22Rv1 (cell line): ENCODE results near the gene CELF4.

Experiments used
- ZFX ChIP-seq: fragments of 450-650 bp; IDR thresholded peaks from 2 replicates; pipeline ENCODE4 v1.6.1; 2017; ENCODE audit warnings: antibody characterized with exemption, borderline replicate concordance
- TF ChIP-seq, protein P1 (sequence below): fragments of 450-650 bp; IDR thresholded peaks from 2 replicates; pipeline ENCODE4 v1.5.1; 2017; ENCODE audit warnings: mild to moderate bottlenecking

DNA sequence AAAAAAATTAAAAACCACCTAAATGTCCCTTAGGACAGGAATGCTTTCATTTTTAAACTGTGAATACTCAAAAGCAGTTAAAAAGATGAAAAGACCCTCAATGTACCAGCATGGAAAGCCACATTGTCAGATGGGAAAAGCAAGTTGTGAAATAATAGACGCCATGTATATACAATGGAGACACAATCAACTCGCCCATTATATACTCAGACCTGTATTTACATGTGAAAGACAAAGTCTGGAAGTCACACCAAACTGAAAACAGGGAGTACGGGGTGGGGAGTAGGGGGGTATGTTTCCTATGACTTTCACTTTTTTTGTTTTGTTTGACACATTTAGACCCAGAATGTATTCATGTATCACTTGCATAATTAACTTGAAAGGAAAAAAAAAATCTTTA is 75.6 kb downstream of the CELF4 start:
- TF ChIP-seq, protein P1, sequence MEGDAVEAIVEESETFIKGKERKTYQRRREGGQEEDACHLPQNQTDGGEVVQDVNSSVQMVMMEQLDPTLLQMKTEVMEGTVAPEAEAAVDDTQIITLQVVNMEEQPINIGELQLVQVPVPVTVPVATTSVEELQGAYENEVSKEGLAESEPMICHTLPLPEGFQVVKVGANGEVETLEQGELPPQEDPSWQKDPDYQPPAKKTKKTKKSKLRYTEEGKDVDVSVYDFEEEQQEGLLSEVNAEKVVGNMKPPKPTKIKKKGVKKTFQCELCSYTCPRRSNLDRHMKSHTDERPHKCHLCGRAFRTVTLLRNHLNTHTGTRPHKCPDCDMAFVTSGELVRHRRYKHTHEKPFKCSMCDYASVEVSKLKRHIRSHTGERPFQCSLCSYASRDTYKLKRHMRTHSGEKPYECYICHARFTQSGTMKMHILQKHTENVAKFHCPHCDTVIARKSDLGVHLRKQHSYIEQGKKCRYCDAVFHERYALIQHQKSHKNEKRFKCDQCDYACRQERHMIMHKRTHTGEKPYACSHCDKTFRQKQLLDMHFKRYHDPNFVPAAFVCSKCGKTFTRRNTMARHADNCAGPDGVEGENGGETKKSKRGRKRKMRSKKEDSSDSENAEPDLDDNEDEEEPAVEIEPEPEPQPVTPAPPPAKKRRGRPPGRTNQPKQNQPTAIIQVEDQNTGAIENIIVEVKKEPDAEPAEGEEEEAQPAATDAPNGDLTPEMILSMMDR = no peak
- no peak for TF ChIP-seq ZFX
